HG03139 (cell line): ENCODE results near the gene HIRIP3.

Experiments used
- ATAC-seq: cut with Tn5 transposase; IDR thresholded peaks from one replicate; pipeline ENCODE4 v1.9.1; 2021; ENCODE audit not compliant: unreplicated experiment

Gene HIRIP3

GRCh38 chr16:30000735-30001631, 5.6 kb upstream of the HIRIP3 start:
- ATAC-seq = no peak

GRCh38 chr16:29999605-30000004, 4.2 kb upstream of the HIRIP3 start:
- ATAC-seq = no peak

- no peak for ATAC-seq
These were observed 1.4 kb upstream of the HIRIP3 start for GRCh38 chr16:29996766-29997250.

- ATAC-seq = peak; percentile 79
These were observed 721 bp upstream of the HIRIP3 start, which contains the start of gene INO80E for GRCh38 chr16:29995911-29996765. Gene INO80E (plus strand): TSS chr16:29996241. CDS start chr16:29996311, 70 bp downstream.

GRCh38 chr16:29994600-29995323, 655 bp downstream of the HIRIP3 start:
- ATAC-seq = peak; percentile 31

- no peak for ATAC-seq
These were observed 1.4 kb downstream of the HIRIP3 start for GRCh38 chr16:29993903-29994599.

GRCh38 chr16:29993191-29993902, 2.1 kb downstream of the HIRIP3 start:
- no peak for ATAC-seq

GRCh38 chr16:29992344-29992967, 3.0 kb downstream of the HIRIP3 start:
- no peak for ATAC-seq

- ATAC-seq = no peak
These were observed 3.9 kb downstream of the HIRIP3 start for GRCh38 chr16:29991571-29991904.

- ATAC-seq = no peak
These were observed 4.4 kb downstream of the HIRIP3 start for GRCh38 chr16:29990883-29991570.

- ATAC-seq = no peak
These were observed 5.4 kb downstream of the HIRIP3 start for GRCh38 chr16:29990034-29990433.

GRCh38 chr16:29989111-29989858, 6.1 kb downstream of the HIRIP3 start:
- ATAC-seq = no peak

GRCh38 chr16:29988346-29989075, 6.9 kb downstream of the HIRIP3 start:
- ATAC-seq = no peak

GRCh38 chr16:29987371-29988085, 7.9 kb downstream of the HIRIP3 start:
- ATAC-seq = no peak

- ATAC-seq = no peak
These were observed 8.5 kb downstream of the HIRIP3 start for GRCh38 chr16:29986931-29987330.

GRCh38 chr16:29986231-29986630, 9.2 kb downstream of the HIRIP3 start:
- ATAC-seq = no peak
